Activated CD4-positive, alpha-beta T cell treated with anti-CD3 and anti-CD28 coated beads for 24 hours (primary cell): ENCODE data around the gene KCNH1.
"Not testable (repeated sequence)": the region's sequence is repeated elsewhere in the genome, so short reads cannot be mapped to it uniquely, and the experiment has no call there.

ENCODE experiments used
- DNase-seq, 2 donors: peaks; one replicate each; pipeline ENCODE4 v3.0.0-alpha.2; 2020; ENCODE audit warnings: low read depth in 2 of 2

KCNH1 gene

DNA sequence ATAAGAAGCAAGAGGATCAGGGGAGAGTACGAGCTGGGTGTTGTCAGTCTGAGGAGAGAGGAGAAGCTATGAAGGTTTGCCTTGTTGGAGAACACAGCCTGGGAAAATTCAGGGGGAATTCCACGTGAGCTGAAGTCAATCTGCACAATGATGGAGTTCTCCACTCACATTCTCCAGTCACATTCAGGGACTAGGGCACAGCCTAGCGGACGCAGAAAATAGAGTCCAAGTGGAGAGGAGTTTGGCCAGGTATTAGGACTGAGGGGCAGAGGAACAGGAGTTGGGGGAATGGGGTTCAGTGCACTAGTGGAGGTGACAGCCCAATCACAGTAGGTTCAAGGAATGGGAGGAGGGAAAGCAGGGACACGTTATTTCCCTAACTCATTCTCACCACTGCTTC, 124.0 kb downstream of the KCNH1 start:
- DNase-seq = no peak

DNA sequence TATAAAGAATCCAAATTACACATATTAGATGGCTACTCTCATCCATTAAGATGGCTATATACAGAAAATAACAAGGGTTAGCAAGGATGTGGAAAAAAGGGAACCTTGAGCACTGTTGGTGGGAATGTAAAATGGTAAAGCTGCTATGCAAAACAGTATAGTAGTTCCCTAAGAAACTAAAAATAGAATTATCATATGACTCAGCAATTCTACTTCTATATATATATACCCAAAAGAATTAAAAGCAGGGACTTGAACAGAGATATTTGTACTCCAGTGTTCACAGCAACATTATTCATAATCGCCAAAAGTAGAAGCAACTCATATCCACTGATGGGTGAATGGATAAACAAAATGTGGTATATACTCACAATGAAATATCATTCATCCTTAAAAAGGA, 126.1 kb downstream of the KCNH1 start:
- DNase-seq = no peak

DNA sequence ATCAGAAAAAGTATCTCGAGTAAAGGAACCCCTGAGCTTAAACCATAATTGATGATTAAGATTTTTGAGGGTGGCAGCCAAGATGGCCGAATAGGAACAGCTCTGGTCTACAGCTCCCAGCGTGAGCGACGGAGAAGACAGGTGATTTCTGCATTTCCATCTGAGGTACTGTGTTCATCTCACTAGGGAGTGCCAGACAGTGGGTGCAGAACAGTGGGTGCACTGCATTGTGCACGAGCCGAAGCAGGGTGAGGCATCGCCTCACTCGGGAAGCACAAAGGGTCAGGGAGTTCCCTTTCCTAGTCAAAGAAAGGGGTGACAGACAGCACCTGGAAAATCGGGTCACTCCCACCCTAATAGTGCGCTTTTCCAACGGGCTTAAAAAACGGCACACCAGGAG, 138.0 kb downstream of the KCNH1 start:
- DNase-seq = not testable (repeated sequence)

DNA sequence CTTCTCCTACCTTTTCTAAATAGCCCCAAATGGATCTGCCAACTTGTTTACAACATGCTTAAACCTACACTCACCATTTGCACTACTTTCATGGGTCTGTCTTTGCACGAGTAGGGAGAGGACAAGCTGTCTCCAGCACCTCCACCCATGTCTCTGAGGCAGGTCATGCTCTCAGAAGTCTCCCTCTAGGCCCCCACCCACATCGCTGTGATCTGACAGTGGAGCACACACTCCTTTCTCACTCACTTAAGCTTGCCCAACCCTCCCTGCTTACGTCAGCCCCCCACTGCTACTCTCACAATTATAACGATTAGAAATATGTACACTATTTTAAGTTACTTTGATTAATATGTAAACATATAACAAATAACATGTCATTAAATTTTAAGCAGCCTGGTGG, 141.1 kb downstream of the KCNH1 start:
- no peak for DNase-seq

DNA sequence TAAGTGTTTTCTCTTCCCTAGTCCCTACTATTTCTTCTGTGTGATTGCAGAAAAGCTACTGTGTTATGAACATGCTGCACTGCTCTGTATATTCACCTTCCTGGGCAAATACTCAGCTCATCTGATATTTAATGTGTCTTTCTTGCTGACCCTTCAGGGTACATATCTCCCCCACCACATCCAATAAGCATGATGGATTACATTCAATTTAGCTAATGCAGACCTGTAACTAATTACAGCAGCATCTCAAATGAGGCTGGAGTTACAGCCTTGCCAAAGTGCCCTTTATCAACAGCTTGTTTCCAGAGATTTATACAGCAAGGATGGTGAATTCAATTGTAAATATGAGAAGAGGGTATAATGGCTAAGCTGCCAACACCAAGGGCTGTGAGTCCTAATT, 144.0 kb downstream of the KCNH1 start:
- DNase-seq = no peak

DNA sequence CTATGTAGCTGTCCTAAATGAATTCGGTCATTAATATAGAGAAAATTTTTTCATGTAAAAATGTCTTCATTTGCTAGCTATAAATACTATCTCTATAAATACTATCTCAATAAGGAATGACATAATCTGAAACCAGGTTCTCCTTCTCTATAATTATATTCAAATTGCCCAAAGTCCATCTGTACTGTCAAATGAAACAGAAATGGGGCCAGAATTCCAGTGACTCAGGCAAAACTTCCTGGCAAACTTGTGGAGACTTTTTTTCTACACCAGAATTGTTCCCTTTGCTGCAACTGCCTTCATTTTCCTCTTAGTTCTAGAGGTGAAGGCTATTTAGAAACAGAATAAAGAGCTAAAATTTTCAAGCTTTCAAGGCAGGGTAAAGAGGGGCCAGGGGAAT, 152.5 kb downstream of the KCNH1 start:
- no peak for DNase-seq

DNA sequence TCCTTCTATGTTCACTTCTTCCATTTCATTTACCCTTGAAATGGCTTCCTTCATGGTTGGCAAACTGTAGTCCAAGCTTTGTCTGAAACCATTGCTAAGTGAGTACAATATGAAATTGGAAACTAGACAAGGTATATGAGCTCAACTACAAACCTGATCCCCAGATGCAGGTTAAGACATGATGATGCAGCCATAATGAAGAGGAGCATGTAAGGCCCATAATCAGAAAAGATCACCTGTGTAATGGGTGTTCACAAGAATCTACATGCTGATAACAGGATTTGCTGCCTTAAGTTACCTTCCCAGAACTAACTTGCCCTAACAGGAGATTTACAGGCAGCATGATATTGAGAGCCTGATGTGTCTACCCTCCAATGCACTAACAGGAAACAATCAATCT, 153.9 kb downstream of the KCNH1 start:
- DNase-seq = no peak

DNA sequence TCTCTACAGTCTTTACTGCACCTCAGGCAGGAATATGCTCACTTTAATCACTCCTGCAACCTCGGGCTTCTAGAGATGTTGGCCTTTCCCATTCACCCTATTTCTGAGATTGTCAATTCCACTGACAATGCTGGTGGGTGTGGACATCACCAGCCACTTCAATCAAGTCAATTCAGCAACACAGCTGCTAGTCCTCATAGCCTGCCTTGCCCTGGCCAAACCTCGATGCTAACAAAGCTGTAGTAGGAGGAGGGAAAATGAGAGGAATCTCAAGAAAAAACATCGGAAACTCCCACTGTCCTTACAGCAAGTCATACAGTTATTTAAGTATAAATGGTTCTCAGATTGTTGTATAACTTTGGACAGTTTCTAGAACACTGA, 155.0 kb downstream of the KCNH1 start:
- no peak for DNase-seq

DNA sequence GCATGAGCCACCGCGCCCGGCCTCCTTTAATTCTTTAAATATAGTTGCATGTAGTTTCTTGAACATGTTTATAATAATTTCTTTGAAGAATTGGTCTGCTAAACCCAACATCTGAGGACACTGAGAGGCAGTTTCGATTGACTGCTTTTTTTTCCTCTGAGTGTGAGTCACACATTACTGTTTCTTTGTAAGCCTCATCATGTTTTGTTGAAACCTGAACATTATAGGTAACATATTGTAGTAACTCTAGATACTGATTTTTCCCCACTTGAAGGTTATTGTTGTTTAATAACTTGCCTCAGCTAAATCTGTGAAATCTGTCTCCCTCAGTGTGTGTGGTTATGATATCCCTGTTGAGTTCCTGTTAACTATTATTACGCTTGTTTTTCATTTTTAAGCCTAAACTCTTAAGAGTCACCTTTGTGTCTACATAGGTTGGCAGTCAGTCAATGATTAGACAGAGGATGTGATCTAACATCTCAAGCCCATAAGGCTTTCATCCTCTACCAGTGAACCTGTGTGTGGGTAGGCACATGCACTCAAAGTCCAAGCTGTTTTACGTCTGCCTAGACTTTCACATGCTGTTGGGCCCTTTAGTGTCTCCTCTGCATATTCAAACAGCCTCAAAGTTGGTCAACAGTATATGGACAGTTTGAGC, 155.5 kb downstream of the KCNH1 start:
- DNase-seq = no peak

DNA sequence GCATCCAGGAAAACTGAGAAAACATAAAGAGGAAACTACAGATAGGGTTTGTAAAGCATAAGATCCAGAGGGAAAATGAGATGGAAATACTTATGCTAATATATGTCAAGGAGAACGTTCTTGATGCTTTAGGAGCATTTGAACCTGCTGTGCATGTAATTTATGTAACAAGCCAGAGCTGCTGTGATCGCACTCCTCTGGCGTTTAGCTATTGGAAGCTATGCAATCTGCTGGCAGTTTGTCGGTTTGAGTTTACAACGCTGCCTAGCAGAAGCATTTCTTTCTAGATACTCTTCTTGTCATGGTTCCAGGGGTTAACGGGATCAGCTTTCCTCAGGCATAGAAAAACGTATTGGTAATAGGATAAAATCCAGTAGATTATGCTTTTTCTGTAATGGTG, 182.7 kb downstream of the KCNH1 start:
- DNase-seq = no peak

DNA sequence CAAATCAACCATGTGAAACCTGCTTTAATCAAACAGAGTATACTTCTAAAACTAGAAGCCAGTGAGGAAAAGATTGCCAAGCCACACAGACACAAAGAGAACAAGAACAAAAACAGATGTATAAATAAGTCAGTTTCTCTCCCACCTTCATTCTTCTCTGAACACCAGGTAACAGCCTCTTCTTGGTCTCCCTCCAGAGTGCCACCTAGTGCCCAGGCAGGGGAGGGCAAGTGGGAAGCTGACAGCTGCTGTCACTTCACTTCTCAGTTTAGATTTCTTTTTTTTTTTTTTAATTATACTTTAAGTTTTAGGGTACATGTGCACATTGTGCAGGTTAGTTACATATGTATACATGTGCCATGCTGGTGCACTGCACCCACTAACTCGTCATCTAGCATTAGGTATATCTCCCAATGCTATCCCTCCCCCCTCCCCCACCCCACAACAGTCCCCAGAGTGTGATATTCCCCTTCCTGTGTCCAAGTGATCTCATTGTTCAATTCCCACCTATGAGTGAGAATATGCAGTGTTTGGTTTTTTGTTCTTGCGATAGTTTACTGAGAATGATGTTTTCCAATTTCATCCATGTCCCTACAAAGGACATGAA, 183.9 kb downstream of the KCNH1 start:
- DNase-seq = peak; percentile 40 to 45

DNA sequence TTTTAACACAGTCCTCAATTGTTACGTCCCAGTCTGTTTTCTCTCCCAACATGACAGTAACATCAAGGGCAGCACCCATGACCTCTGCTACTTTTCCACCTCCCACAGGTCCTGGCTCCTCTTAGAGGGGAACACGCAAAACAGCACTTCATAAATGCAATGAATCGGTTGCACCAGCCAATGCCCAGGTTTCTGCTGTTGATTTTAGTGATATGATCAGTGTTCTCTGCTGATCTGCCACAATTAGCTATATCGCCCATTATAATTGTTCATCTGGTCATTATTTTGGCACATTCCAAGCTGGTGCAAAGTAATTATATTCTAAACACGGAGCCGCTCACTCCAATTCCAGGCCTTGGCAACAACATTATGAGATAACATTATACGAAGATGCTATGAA, 184.5 kb downstream of the KCNH1 start:
- DNase-seq = no peak

DNA sequence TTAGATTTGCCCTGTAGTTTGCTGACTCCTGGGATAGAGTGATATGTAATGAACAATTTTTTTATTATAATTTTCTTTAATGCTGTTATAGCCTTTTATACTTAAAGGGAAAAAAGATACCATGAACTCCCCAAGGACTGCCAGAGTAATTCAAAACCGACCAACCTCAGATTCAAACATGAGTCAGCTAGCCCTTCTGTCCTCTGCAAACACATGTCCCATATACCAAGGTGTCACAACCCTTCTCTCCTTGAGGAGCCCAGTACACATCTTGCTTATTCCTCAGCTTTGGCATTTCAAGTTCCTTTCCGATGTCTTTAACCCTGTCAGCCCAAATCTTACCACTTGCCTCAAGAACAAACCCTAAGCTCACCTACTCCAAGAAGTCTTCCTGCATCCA, 184.9 kb downstream of the KCNH1 start:
- DNase-seq = no peak

DNA sequence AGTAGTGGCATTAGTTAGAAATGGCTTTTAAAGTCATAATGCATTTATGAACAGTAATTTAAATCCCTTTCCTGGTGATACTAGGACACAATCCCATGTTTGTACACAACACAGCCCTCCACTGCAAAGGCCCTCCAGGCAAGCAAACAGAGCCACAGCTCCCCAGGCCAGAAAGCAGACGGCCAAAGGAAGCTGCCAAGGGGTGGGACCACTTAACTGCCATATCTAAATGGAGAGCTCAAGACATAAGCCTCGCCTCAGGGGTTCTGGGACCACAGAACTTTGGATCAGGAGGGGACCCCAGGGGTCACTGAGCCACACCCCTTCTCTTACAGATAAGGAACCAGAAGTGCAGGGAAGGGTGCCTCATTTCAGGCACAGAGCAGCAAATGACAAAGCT, 189.7 kb downstream of the KCNH1 start:
- no peak for DNase-seq

DNA sequence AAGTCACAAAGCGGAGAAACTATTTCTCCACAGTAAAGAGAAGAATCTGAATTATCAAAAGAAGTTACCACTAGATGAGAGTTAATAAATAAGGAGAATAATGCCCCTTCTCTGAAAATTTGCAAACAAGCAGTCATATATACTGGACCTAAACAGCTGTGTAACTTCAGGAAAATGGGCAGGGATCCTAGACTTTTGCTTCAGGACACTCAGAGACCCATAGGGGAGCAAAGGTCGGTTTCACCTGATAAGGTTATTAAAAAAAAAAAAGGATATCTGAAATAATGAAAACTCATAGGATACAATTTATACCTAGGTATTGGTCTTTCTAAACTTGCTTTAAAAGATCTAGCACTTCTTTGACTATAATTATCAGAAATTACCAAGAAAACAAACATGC, 191.4 kb downstream of the KCNH1 start:
- no peak for DNase-seq

DNA sequence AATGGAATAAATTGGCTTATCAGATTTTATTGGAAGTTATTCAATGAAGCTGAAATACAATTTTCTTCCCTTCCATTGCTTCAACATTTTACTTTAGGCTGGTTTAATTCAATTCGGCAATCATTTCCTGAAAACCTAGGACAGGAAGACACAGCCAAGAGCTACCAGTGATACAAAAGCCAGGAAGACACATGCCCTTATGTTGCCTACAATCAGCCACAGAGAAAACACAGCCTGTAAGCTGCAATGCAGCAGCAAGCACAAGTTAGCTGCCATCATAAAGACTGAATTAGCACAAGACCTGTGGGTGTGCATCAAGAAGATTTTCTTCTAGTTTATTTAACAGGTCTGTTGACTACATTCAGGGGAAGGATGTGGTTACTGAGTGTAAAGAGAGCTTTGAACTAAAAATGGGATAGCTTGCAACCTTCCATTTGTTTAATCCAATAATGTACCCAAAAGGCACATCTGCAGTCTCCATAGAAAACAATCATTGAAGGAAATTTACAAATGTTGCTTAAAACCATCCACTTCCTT, 193.8 kb downstream of the KCNH1 start:
- DNase-seq = no peak

DNA sequence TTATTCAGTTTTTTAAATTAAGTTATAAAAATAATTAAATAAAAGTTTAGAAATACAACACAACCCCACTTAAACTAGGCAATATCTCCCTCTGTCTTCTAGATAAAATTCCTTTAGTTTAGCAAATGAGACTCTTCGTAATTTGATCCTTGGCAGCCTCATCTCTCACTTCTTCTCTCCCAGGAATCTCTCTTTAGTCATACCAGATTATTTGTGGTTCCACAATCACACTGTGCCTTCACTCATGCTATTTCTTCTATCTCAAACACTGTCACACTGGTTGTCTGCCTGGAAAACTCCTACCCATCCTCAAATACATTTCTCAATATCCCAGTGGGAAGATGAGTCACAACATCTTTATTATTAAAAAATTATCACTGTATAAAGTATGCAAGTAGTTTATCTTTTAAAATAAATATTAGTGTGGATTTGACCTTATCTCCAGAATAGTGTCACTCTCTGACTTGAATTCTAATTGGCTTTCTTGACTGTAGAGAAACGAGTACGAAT, 195.5 kb downstream of the KCNH1 start:
- DNase-seq = no peak

DNA sequence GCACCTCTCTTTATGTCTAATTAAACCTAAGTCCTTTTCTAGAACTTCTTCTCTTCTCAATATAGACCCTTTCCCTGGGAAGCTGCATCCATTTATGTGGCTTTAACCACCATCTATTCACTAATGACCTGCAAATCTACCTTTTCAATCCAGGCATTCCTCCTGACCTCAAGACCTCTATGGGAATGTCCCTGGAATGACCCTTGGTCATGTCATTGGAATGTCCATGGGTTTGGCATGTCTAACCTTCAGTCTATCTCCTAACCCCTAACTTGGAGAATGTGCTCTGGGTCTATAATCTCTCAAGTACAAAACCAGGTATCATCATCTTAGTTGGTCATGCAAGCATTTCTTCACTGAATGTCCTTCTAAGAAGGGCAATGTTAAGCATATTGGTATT, 196.1 kb downstream of the KCNH1 start:
- no peak for DNase-seq

DNA sequence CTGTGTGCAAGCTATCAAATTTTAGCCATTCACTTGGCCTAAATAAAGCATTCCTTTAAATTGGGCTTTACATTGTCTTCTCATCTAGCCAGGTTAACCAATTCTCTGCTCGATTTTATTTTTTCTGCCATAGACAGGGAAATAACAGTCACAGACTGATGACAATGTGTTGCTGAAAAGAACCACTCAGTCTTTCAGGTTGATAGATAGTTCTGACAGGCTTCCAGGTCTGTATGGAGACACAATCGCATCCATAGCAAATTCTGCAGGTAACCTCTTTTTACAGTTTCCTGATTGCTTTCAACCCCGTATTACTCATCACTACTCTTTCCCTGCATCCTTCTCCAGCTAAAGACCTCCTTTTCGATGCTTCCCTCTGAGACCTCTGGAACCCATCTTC, 198.0 kb downstream of the KCNH1 start:
- no peak for DNase-seq

DNA sequence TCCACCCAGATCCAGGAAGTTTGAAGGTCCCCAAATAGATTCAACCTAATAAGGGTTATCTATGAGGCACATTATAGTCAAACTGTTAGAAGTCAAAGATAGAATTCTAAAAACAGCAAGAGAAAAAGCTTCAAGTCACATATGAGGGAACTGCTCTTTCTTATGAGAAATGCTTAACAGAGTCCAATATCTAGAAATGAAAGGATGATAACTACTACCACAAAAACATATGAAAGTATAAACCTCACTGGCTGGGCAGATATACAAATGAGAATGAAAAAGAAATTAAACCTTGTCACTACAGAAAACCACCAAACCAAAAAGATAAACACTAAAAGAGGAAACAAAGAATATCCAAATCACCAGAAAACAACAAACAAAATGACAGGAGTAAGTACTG, 201.8 kb downstream of the KCNH1 start:
- DNase-seq = no peak

DNA sequence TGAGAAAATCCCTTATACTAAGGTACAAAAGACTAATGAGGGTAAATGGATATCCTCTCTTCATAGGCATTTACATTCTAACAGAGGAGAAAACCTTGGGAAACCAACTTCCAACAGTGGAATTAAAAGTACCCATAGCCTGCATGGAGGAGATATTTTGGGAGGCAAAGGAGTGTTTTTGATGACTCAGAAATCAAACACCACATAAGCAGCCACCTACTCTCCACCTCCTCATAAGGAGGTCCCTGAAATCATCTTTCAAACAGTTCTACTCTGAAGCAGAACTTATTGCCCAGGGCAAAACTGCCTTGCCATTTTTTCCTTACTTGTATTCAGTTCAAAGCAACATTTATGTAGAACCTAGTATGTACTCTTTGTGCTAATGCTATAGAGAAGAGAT, 211.3 kb downstream of the KCNH1 start:
- no peak for DNase-seq

DNA sequence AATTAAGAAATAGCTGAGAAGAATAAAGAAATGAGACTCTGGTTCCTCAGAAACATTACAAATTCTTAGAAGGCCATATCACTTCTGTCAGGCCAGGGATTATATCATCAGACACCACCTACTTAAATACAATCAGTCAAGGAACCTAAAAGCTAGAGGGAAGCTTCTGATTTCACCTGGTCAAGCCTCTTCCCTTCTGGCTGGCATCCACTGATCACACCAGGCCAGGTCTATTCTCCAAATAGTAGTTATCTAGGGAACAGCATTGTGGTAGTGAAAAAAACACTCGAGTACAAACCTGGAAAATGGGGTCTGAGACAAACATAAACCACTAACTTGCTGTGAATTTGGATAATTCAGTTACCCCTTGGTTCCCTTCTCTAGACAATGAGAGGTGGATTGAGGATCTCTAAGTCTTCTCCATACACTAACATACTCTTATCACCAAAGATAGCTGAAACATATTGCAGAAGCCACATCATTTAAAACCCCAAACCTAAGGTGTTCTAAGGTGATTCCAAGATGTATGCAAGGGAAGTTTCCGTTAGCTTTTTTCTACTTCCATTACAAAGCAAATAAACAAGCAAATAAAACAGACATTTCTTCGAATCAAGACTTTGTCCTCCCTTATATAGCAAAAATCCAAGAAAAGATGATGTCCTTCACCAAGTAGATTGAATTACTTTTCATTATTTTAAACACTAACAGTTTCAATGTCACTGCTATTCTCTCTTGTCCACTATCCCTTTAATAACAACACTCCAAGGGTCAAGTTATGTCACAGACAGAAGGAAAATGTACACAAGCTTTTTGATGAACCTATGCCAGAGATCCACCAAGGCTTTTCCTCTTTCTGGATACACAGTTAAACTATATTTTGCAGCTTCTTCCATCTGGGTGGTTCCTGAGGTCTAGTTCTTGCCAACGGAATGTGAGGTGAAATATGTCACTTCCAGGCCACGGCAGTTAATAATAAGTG, 212.9 kb downstream of the KCNH1 start:
- DNase-seq = no peak
